Neural cell (in vitro differentiated cells): Measurements from ENCODE around the gene UBA1.

Source experiments
- CTCF ChIP-seq: fragments of 450-650 bp; IDR thresholded peaks from 2 replicates; pipeline ENCODE4 v1.5.1; 2014; ENCODE audit warnings: antibody characterized with exemption, mild to moderate bottlenecking, moderate library complexity; ENCODE audit not compliant: poor library complexity, severe bottlenecking
- EP300 ChIP-seq: fragments of 450-650 bp; conservative IDR thresholded peaks from 2 replicates; pipeline ENCODE4 v1.6.1; 2014; ENCODE audit warnings: antibody characterized with exemption, mild to moderate bottlenecking, moderate library complexity; ENCODE audit not compliant: poor library complexity, severe bottlenecking
- EZH2 ChIP-seq: fragments of 200-600, 300-800 bp; shearing (Covaris generic), sonication (generic); IDR thresholded peaks from 2 replicates; pipeline ENCODE4 v1.6.1; 2014; ENCODE audit warnings: antibody characterized with exemption, low read length, borderline replicate concordance, mild to moderate bottlenecking; ENCODE audit not compliant: insufficient read depth, poor library complexity, severe bottlenecking
- POLR2AphosphoS5 ChIP-seq: IDR thresholded peaks from 2 replicates; pipeline ENCODE4 v1.6.1; 2012
- RAD21 ChIP-seq: fragments of 450-650 bp; conservative IDR thresholded peaks from 2 replicates; pipeline ENCODE4 v1.6.1; 2014; ENCODE audit warnings: antibody characterized with exemption, mild to moderate bottlenecking, moderate library complexity
- SMC3 ChIP-seq: fragments of 450-650 bp; conservative IDR thresholded peaks from 2 replicates; pipeline ENCODE4 v1.6.1; 2014; ENCODE audit warnings: antibody characterized with exemption, mild to moderate bottlenecking, moderate library complexity; ENCODE audit not compliant: poor library complexity

GRCh38 chrX:47233333-47234113 is 39.9 kb downstream of the UBA1 start:
- TF ChIP-seq CTCF (no peak), RAD21 (no peak), POLR2AphosphoS5 (no peak), EZH2 (no peak), SMC3 (no peak), EP300 (no peak)
